ENCODE data around the gene GPR160.

Gene GPR160

GRCh38 chr3:170063691-170064090 is 25.9 kb downstream of the GPR160 start:
- no peak for DNase-seq (ENCODE audit: low spot score)
- FAIRE-seq: no peak

GRCh38 chr3:170064108-170064507 is 26.3 kb downstream of the GPR160 start:
- no peak for DNase-seq (ENCODE audit: low spot score)
- FAIRE-seq: no peak

- DNase-seq (ENCODE audit: low spot score): no peak
- no peak for FAIRE-seq
Measured at GRCh38 chr3:170075441-170076091, 37.8 kb downstream of the GPR160 start.

GRCh38 chr3:170076715-170077238 is 39.0 kb downstream of the GPR160 start:
- FAIRE-seq: peak; percentile 80
- DNase-seq (ENCODE audit: low spot score): peak; percentile 65

GRCh38 chr3:170077361-170077760 is 39.6 kb downstream of the GPR160 start:
- FAIRE-seq (no peak), DNase-seq (ENCODE audit: low spot score) (no peak)

- no peak for DNase-seq (ENCODE audit: low spot score)
Measured at GRCh38 chr3:170078620-170079281, 41.0 kb downstream of the GPR160 start.

GRCh38 chr3:170079536-170080165 is 41.9 kb downstream of the GPR160 start:
- peak; percentile 50 for DNase-seq (ENCODE audit: low spot score)
- peak; percentile 88 for FAIRE-seq

More at GRCh38 chr3:170078620-170079281, 41.0 kb downstream of the GPR160 start:
- no peak for FAIRE-seq

GRCh38 chr3:170080605-170081004 is 42.8 kb downstream of the GPR160 start:
- DNase-seq (ENCODE audit: low spot score) (no peak), FAIRE-seq (peak; percentile 52)

GRCh38 chr3:170081079-170081741 is 43.4 kb downstream of the GPR160 start:
- DNase-seq (ENCODE audit: low spot score) (no peak), FAIRE-seq (no peak)

GRCh38 chr3:170083343-170083742 is 45.5 kb downstream of the GPR160 start:
- FAIRE-seq (no peak), DNase-seq (ENCODE audit: low spot score) (no peak)

- FAIRE-seq (no peak), DNase-seq (ENCODE audit: low spot score) (no peak)
Measured at GRCh38 chr3:170085396-170085795, 47.6 kb downstream of the GPR160 start.

- FAIRE-seq: no peak
- no peak for DNase-seq (ENCODE audit: low spot score)
Measured at GRCh38 chr3:170089862-170090600, 52.2 kb downstream of the GPR160 start.

- FAIRE-seq: no peak
- no peak for DNase-seq (ENCODE audit: low spot score)
Measured at GRCh38 chr3:170090601-170090981, 52.8 kb downstream of the GPR160 start.

- no peak for FAIRE-seq
- DNase-seq (ENCODE audit: low spot score): no peak
Measured at GRCh38 chr3:170092907-170093306, 55.1 kb downstream of the GPR160 start.

GRCh38 chr3:170095771-170096170 is 58.0 kb downstream of the GPR160 start:
- DNase-seq (ENCODE audit: low spot score): no peak
- FAIRE-seq: no peak

- no peak for DNase-seq (ENCODE audit: low spot score)
- FAIRE-seq: no peak
Measured at GRCh38 chr3:170096342-170096741, 58.5 kb downstream of the GPR160 start.

GRCh38 chr3:170098753-170099152 is 61.0 kb downstream of the GPR160 start:
- no peak for DNase-seq (ENCODE audit: low spot score)
- FAIRE-seq: no peak

- FAIRE-seq (no peak), DNase-seq (ENCODE audit: low spot score) (no peak)
Measured at GRCh38 chr3:170100944-170101343, 63.1 kb downstream of the GPR160 start.

GRCh38 chr3:170102431-170102830 is 64.6 kb downstream of the GPR160 start:
- FAIRE-seq (no peak), DNase-seq (ENCODE audit: low spot score) (no peak)

- no peak for FAIRE-seq
- DNase-seq (ENCODE audit: low spot score): no peak
Measured at GRCh38 chr3:170107941-170108340, 70.1 kb downstream of the GPR160 start.

GRCh38 chr3:170108955-170109354 is 71.2 kb downstream of the GPR160 start:
- DNase-seq (ENCODE audit: low spot score): no peak
- no peak for FAIRE-seq

Measured in RCC 7860 (cell line).